ENCODE data around the gene NLRP9.

The NLRP9 gene

DNA sequence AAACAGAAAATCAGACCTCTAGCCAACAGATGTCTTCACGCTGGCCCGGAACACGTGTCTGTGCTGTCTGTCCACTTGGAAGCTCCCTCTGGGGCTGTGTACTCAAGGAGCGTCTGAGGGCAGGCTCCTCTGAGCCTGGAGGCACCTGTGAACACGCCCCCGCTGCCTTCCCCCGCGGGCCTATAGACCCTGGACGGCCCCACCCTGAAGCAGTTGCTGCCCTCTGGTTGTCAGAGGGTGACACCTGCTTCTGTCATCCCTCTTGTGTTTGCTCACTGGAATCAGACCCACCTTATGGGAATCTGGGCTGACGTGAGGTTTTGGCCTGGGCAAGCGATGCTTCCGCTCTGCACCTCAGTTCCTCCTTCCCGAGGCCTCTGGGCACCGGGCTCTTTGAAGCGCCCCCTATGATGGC, 44.0 kb downstream of the NLRP9 start:
- Mint-ChIP-seq H3K36me3 (ENCODE audit: low read depth) (peaks cover 27% of the 10 kb centered on the region), H3K4me1 (peaks cover 11% of the 10 kb centered on the region), H3K4me3 (no peak overlapping the region), H3K27ac (no peak overlapping the region), H3K9me3 (no peaks in the 10 kb centered on the region), H3K27me3 (ENCODE audit: low read depth, poor library complexity) (no peaks in the 10 kb centered on the region)
- DNase-seq, result no peak
- TF ChIP-seq, protein P1, sequence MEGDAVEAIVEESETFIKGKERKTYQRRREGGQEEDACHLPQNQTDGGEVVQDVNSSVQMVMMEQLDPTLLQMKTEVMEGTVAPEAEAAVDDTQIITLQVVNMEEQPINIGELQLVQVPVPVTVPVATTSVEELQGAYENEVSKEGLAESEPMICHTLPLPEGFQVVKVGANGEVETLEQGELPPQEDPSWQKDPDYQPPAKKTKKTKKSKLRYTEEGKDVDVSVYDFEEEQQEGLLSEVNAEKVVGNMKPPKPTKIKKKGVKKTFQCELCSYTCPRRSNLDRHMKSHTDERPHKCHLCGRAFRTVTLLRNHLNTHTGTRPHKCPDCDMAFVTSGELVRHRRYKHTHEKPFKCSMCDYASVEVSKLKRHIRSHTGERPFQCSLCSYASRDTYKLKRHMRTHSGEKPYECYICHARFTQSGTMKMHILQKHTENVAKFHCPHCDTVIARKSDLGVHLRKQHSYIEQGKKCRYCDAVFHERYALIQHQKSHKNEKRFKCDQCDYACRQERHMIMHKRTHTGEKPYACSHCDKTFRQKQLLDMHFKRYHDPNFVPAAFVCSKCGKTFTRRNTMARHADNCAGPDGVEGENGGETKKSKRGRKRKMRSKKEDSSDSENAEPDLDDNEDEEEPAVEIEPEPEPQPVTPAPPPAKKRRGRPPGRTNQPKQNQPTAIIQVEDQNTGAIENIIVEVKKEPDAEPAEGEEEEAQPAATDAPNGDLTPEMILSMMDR (IDR thresholded peaks at IDR 0.05), result no peak

DNA sequence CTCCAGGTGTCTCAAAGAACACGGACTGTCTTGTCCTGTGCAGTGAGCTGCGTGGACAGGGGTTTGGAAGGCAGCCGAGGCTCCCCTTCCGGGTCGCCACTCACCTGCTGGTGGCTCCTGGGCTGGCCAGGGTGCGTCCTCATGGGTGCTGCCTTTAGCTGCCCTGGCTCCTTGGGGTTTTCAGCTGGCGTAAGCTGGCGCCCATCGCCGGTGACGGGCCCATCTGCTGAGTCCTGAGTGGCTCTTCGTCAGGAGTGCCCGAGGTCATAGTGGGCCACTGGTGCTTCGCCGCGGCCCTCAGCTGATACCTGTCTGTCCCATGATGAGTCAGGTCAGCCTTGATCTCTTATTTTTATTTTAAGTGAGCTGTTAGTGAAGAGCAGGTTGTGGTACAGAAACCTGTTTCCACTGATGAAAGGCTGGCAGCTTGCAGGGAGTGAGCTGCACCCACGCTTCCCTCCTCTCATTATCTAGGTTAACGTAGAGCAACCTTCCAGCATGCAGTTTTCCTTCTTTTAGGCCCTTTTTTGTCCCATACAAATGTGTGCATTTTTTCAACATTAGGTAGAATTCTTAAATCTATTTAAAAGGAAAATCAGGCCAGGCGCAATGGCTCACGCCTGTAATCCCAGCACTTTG, 44.7 kb downstream of the NLRP9 start:
- peaks cover 17% of the 10 kb centered on the region for H3K4me1 Mint-ChIP-seq
- TF ChIP-seq, protein P1 (IDR thresholded peaks at IDR 0.05), result no peak
- H3K27me3 Mint-ChIP-seq (ENCODE audit: low read depth, poor library complexity), result no peaks in the 10 kb centered on the region
- DNase-seq, result no peak
- H3K27ac Mint-ChIP-seq, result no peak overlapping the region
- H3K36me3 Mint-ChIP-seq (ENCODE audit: low read depth), result peaks cover 20% of the 10 kb centered on the region
- H3K9me3 Mint-ChIP-seq, result no peaks in the 10 kb centered on the region
- H3K4me3 Mint-ChIP-seq, result no peak overlapping the region

DNA sequence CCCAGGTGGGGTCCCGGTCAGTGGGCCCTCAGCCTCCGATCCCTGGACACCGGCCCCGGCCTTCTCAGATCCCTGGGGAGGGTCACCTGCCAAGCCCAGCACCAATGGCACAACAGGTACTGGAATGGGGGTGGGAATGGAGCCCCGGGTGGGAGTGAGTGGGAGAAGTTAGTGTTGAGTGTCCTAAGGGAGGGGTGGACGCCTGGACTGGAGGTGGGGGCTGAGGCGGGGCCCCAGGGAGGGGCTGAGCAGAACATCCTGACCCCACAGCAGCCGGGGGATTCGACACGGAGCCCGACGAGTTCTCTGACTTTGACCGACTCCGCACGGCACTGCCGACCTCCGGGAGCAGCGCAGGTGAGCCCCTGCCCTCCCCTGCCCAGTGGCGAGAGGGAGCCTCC, 45.5 kb downstream of the NLRP9 start:
- Mint-ChIP-seq H3K4me1 (peaks cover 17% of the 10 kb centered on the region), H3K4me3 (no peak overlapping the region), H3K27me3 (ENCODE audit: low read depth, poor library complexity) (no peaks in the 10 kb centered on the region), H3K36me3 (ENCODE audit: low read depth) (peaks cover 16% of the 10 kb centered on the region), H3K9me3 (no peaks in the 10 kb centered on the region), H3K27ac (no peak overlapping the region)
- no peak for DNase-seq
- TF ChIP-seq, protein P1 (IDR thresholded peaks at IDR 0.05), result no peak

DNA sequence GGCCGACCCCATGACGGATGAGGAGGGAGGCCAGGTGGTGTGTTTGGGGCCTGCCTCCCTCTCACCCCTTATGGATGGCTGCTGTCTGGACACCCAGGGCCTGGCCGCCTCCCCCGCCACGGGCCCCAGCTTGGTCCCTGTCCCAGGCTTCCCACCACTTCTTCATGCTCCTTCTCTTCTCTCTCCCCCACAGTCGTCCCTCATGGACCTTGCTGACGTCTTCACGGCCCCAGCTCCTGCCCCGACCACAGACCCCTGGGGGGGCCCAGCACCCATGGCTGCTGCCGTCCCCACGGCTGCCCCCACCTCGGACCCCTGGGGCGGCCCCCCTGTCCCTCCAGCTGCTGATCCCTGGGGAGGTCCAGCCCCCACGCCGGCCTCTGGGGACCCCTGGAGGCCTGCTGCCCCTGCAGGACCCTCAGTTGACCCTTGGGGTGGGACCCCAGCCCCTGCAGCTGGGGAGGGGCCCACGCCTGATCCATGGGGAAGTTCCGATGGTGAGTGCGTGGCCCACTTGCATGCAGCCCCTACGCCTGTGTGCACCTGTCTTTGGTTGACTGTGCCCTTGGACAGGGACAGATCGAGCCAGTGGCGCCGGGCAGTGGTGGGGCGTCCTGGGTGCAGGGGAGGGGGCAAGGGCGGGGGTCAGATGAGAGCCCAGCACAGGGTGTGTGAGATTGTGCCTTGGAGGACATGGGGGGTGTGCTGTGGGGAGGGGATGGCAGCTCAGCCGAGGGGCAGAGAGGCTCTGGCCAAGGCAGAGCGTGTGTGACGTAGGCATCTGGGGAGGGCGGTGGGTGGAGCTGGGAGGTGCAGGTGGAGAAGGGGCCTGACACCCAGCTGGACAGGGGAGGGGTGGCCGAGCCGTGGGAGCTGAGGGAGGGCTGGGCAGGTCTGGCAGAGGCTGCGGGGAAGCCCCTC, 46.4 kb downstream of the NLRP9 start:
- no peak for DNase-seq
- Mint-ChIP-seq H3K4me3 (no peak overlapping the region), H3K4me1 (peaks cover 17% of the 10 kb centered on the region), H3K27me3 (ENCODE audit: low read depth, poor library complexity) (no peaks in the 10 kb centered on the region), H3K36me3 (ENCODE audit: low read depth) (peaks cover 10% of the 10 kb centered on the region), H3K27ac (no peak overlapping the region), H3K9me3 (no peaks in the 10 kb centered on the region)
- TF ChIP-seq, protein P1 (IDR thresholded peaks at IDR 0.05), result no peak

DNA sequence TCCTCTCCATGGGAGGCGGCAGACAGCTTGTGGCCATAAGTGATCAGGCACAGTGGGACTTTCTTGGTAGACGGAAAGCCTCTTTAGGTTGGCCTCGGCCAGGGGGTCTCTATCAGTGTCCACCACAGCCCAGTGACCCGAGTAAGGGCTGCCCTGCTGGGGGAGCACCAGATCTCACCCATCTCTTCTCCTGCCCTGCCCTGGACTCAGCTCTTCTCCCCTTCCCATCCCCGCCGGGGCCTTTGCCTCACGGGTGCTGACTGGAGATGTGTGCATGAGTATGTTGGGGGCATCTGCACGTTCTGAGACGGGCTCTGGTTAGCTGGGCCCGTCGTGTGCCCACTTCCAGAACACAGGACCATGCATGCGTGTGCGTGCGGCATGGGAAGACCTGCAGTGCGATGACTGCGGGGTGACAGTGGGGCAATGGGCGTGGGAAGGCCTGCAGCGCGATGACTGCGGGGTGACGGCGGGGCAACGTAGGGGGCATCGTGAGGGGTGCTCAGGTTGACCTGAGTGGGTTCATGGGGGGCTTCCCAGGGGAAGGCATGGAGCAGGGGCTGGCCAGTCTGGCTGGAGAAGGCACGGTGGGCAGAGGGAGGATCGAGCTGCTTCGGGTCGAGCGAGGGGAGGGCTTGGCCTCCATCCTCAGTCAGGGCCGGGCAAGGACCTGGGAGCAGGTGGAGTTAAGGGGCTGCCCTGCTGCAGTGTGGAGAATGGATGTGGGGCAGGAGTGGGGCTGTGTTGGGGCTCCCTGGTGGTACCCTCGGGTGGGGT, 47.2 kb downstream of the NLRP9 start:
- no peaks in the 10 kb centered on the region for H3K9me3 Mint-ChIP-seq

More for the DNA sequence above, 47.2 kb downstream of the NLRP9 start:
- DNase-seq, result no peak
- Mint-ChIP-seq H3K4me1 (peaks cover 17% of the 10 kb centered on the region), H3K27me3 (ENCODE audit: low read depth, poor library complexity) (no peaks in the 10 kb centered on the region), H3K4me3 (no peak overlapping the region), H3K36me3 (ENCODE audit: low read depth) (peaks cover 16% of the 10 kb centered on the region), H3K27ac (no peak overlapping the region)
- TF ChIP-seq, protein P1 (IDR thresholded peaks at IDR 0.05), result no peak

Data from nephron progenitor cell (in vitro differentiated cells).